Endothelial cell of umbilical vein (primary cell): ENCODE data around the gene GAB1.

Experiments
- EZH2 ChIP-seq: IDR thresholded peaks from 2 replicates; pipeline ENCODE4 v1.6.1; 2012; ENCODE audit warnings: borderline replicate concordance, low read depth, mild to moderate bottlenecking, moderate library complexity, low read length, inconsistent platforms; ENCODE audit not compliant: severe bottlenecking
- FOS ChIP-seq: IDR thresholded peaks from 2 replicates; pipeline ENCODE4 v1.6.1; 2011; ENCODE audit warnings: mild to moderate bottlenecking, low read length, moderate library complexity, borderline replicate concordance; ENCODE audit not compliant: insufficient read depth
- JUN ChIP-seq: IDR thresholded peaks from 2 replicates; pipeline ENCODE4 v1.6.1; 2011; ENCODE audit warnings: borderline replicate concordance, low read depth; ENCODE audit not compliant: insufficient read length, insufficient read depth
- MYC ChIP-seq: IDR thresholded peaks from one replicate; pipeline ENCODE4 v1.6.1; 2011; ENCODE audit warnings: mild to moderate bottlenecking, low read depth, low read length
- POLR2A ChIP-seq: IDR thresholded peaks from 2 replicates; pipeline ENCODE4 v1.6.1; 2012; ENCODE audit warnings: low read depth, mild to moderate bottlenecking, control low read depth, low read length
- POLR2AphosphoS5 ChIP-seq: IDR thresholded peaks from 2 replicates; pipeline ENCODE4 v1.6.1; 2012; ENCODE audit warnings: low read depth, mild to moderate bottlenecking, control low read depth, low read length, moderate library complexity; ENCODE audit not compliant: insufficient read depth
- TF ChIP-seq, protein P1 (sequence below), 2 donors: IDR thresholded peaks; 1 replicate in 1 of 2; 2 replicates in 1 of 2; pipeline ENCODE4 v1.5.1; 2011; ENCODE audit warnings: low read length in 2 of 2, mild to moderate bottlenecking in 2 of 2, moderate library complexity in 2 of 2, control low read depth in 1 of 2, inconsistent platforms in 1 of 2, low read depth in 1 of 2; ENCODE audit not compliant: insufficient read depth in 1 of 2; ENCODE audit errors: extremely low read depth in 1 of 2

DNA sequence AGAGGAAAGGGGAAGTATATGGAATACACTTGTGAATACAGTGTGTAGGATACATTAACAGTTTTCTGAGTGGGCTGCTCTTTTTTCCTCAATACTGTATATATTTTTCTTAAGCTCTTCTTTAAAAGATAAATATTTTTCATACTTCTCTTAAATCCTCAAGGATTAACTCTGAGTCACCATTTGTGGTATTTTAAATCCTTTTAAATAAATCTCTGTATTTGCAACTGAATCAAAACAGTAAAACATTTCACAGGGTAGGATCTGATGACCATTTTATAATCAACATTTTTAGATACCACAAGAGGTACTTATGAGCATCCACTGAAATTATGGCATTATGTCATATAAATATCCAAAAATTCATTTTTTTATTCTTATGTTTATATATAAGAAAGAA lies 87.6 kb downstream of the GAB1 start:
- TF ChIP-seq, protein P1, sequence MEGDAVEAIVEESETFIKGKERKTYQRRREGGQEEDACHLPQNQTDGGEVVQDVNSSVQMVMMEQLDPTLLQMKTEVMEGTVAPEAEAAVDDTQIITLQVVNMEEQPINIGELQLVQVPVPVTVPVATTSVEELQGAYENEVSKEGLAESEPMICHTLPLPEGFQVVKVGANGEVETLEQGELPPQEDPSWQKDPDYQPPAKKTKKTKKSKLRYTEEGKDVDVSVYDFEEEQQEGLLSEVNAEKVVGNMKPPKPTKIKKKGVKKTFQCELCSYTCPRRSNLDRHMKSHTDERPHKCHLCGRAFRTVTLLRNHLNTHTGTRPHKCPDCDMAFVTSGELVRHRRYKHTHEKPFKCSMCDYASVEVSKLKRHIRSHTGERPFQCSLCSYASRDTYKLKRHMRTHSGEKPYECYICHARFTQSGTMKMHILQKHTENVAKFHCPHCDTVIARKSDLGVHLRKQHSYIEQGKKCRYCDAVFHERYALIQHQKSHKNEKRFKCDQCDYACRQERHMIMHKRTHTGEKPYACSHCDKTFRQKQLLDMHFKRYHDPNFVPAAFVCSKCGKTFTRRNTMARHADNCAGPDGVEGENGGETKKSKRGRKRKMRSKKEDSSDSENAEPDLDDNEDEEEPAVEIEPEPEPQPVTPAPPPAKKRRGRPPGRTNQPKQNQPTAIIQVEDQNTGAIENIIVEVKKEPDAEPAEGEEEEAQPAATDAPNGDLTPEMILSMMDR (IDR thresholded peaks at IDR 0.05; ENCODE audit: extremely low read depth in 1 of 2, insufficient read depth in 1 of 2, low read depth in 1 of 2, low read length in 2 of 2), result no peak
- TF ChIP-seq EZH2, result no peak
- no peak for TF ChIP-seq MYC
- TF ChIP-seq JUN, result no peak
- TF ChIP-seq FOS, result no peak
- no peak for TF ChIP-seq POLR2AphosphoS5
- TF ChIP-seq POLR2A, result no peak
